GM12878 (cell line): Measurements from ENCODE around the gene ZNF99. TPM values are rescaled to one million over a fixed set of nuclear protein-coding genes. Genes with fewer than 3 reads are reported as not detected.

Experiments
- ATAC-seq: fragments of 200-7000 bp; cut with Tn5 transposase; 3 replicates; pipeline ENCODE4 v1.9.1; 2020; ENCODE audit warnings: mild to moderate bottlenecking, moderate library complexity
- BruUV-seq: library from RNA; stranded (reverse); fragments of 400-500 nt; replicated peaks from 2 replicates; lab custom pipeline; 2021; lab: Mats Ljungman, UMichigan
- CTCF ChIA-PET: fragments of 300-600 bp; sonication (Branson Sonifier 250); formaldehyde crosslinking; extraction: SDS; loops from one replicate; lab custom pipeline; 2021; ENCODE audit warnings: inconsistent platforms; lab: Yijun Ruan, JAX
- POLR2A ChIA-PET: fragments of 350-600 bp; formaldehyde crosslinking; extraction: SDS; loops from one replicate; lab custom pipeline; 2021; ENCODE audit warnings: inconsistent platforms; lab: Charles Lee
- RAD21 ChIA-PET: fragments of 300-600 bp; sonication (Branson Sonifier 250); formaldehyde crosslinking; loops from one replicate; lab custom pipeline; 2023; ENCODE audit warnings: antibody characterized with exemption; ENCODE audit not compliant: unreplicated experiment; lab: Charles Lee
- SMC1A ChIA-PET: fragments of 300-600 bp; sonication (Branson Sonifier 250); formaldehyde crosslinking; loops from one replicate; lab custom pipeline; 2023; ENCODE audit not compliant: unreplicated experiment, uncharacterized antibody; lab: Charles Lee
- DNase-seq: peaks from one replicate; pipeline ENCODE4 v3.0.0-alpha.2; 2011; ENCODE audit warnings: low read depth, low spot score
- FAIRE-seq: peaks from 3 replicates; lab custom pipeline; 2011; peaks lifted over from hg19 to GRCh38; lab: Jason Lieb, UNC
- H2AFZ ChIP-seq: 2 replicates; pipeline ENCODE4 v1.6.0; 2011; ENCODE audit warnings: low read depth, low read length, control low read depth; ENCODE audit not compliant: control insufficient read depth
- H3K27ac ChIP-seq: 2 replicates; pipeline ENCODE4 v1.5.1; 2011; ENCODE audit warnings: control low read depth; ENCODE audit not compliant: control insufficient read depth, insufficient read depth
- H3K27me3 ChIP-seq, 2 experiments: replicated peaks in 1 of 2; 2 replicates each; pipeline versions ENCODE4 v1.6.0 to v1.6.1; 2011; ENCODE audit warnings: low read length in 1 of 2; ENCODE audit not compliant: control insufficient read depth in 2 of 2, insufficient read depth in 2 of 2
- H3K36me3 ChIP-seq, 2 experiments: 2 replicates each; pipeline ENCODE4 v1.5.1; 2011; ENCODE audit warnings: low read length in 1 of 2; ENCODE audit not compliant: control insufficient read depth in 2 of 2, insufficient read depth in 2 of 2
- H3K4me1 ChIP-seq: 2 replicates; pipeline ENCODE4 v1.6.1; 2011; ENCODE audit warnings: mild to moderate bottlenecking, low read length, moderate library complexity, mixed read lengths; ENCODE audit not compliant: control insufficient read depth, insufficient read depth
- H3K4me2 ChIP-seq: 2 replicates; pipeline ENCODE4 v1.6.0; 2011; ENCODE audit warnings: control low read depth; ENCODE audit not compliant: control insufficient read depth, insufficient read depth
- H3K4me3 ChIP-seq: fragments of 200-600 bp; sonication (generic); 2 replicates; pipeline ENCODE4 v1.5.1; 2016
- H3K79me2 ChIP-seq: 2 replicates; pipeline ENCODE4 v1.6.0; 2011; ENCODE audit warnings: low read length; ENCODE audit not compliant: control insufficient read depth, insufficient read depth
- H3K9ac ChIP-seq: 2 replicates; pipeline ENCODE4 v1.8.0; 2011; ENCODE audit warnings: low read length, control low read depth, mixed read lengths; ENCODE audit not compliant: control insufficient read depth, insufficient read depth
- H3K9me3 ChIP-seq: replicated peaks from 3 replicates; pipeline ENCODE4 v1.5.1; 2011; ENCODE audit warnings: mild to moderate bottlenecking, low read length; ENCODE audit not compliant: control insufficient read depth, insufficient read depth
- H4K20me1 ChIP-seq: 2 replicates; pipeline ENCODE4 v1.6.0; 2011; ENCODE audit not compliant: control insufficient read depth, insufficient read depth
- BACH1 ChIP-seq: fragments of 450-650 bp; IDR thresholded peaks from 2 replicates; pipeline ENCODE4 v1.6.1; 2017; ENCODE audit warnings: mild to moderate bottlenecking, borderline replicate concordance
- CEBPZ ChIP-seq: fragments of 150-350 bp; IDR thresholded peaks from 2 replicates; pipeline ENCODE4 v1.6.1; 2016; ENCODE audit warnings: low read depth, low read length
- E2F4 ChIP-seq: IDR thresholded peaks from 2 replicates; pipeline ENCODE4 v1.6.1; 2012; ENCODE audit warnings: low read depth, low read length, improper control_type of control experiment
- ESRRA ChIP-seq: IDR thresholded peaks from 2 replicates; pipeline ENCODE4 v1.6.1; 2012; ENCODE audit warnings: mild to moderate bottlenecking, low read length, improper control_type of control experiment
- FOS ChIP-seq: IDR thresholded peaks from 3 replicates; pipeline ENCODE4 v1.6.1; 2011; ENCODE audit warnings: borderline replicate concordance; ENCODE audit not compliant: insufficient read length; ENCODE audit errors: extremely low read depth
- JUND ChIP-seq: IDR thresholded peaks from 2 replicates; pipeline ENCODE4 v1.6.1; 2012; ENCODE audit warnings: low read depth, mild to moderate bottlenecking, low read length, improper control_type of control experiment, moderate library complexity
- NFYB ChIP-seq: IDR thresholded peaks from 2 replicates; pipeline ENCODE4 v1.6.1; 2011; ENCODE audit warnings: low read depth, mild to moderate bottlenecking, low read length, improper control_type of control experiment, moderate library complexity; ENCODE audit not compliant: insufficient read depth
- NKRF ChIP-seq: fragments of 450-650 bp; conservative IDR thresholded peaks from 2 replicates; pipeline ENCODE4 v1.6.1; 2017; ENCODE audit warnings: mild to moderate bottlenecking, moderate library complexity
- POLR2AphosphoS2 ChIP-seq: IDR thresholded peaks from 2 replicates; pipeline ENCODE4 v1.6.1; 2011; ENCODE audit warnings: low read depth, mild to moderate bottlenecking, low read length, improper control_type of control experiment, moderate library complexity
- SREBF2 ChIP-seq: IDR thresholded peaks from 2 replicates; pipeline ENCODE4 v1.6.1; 2012; ENCODE audit warnings: mild to moderate bottlenecking, low read length
- TCF7 ChIP-seq: IDR thresholded peaks from 2 replicates; pipeline ENCODE4 v1.6.1; 2014; ENCODE audit warnings: antibody characterized with exemption, borderline replicate concordance
- WGBS: methylation state at CpG from one replicate; pipeline ENCODE4 v1.1.6; 2016; ENCODE audit warnings: low lambda C conversion rate; ENCODE audit not compliant: insufficient replicate concordance, insufficient coverage; ENCODE audit errors: missing lambda C conversion rate; 5-methylcytosine and 5-hydroxymethylcytosine counted together
- in situ Hi-C: fragments of 300-500 bp; cut with MboI; formaldehyde crosslinking; loops from 9 replicates; pipeline ENCODE4 v1.14.3; 2018; ENCODE audit warnings: mixed read lengths
- intact Hi-C: fragments of 100-400 bp; cut with micrococcal nuclease; formaldehyde crosslinking; loops from one replicate; pipeline ENCODE4 v1.14.2; 2022; ENCODE audit not compliant: unreplicated experiment
- polyA plus RNA-seq, 11 experiments: library from polyadenylated mRNA; depleted of rRNA in 4 of 11; unstranded in 6 of 11; stranded (reverse) in 5 of 11; fragments of >200 nt; fragmentation: Nextera tagmentation in 4 of 11; fragmentation: Illumina TruSeq in 1 of 11; extraction: Ambion mirVana in 4 of 11; extraction: Trizol in 1 of 11; gene quantifications; 1 replicate in 1 of 11; 2 replicates in 10 of 11; pipeline versions ENCODE4 v1.2.1 to v1.2.3, GENCODE V29; 2011 to 2016; ENCODE audit warnings: inconsistent platforms in 2 of 11, missing spikeins in 2 of 11, low read depth in 1 of 11
- total RNA-seq, 4 experiments: library from RNA; depleted of rRNA in 3 of 4; stranded (reverse); fragments of >200 nt in 3 of 4; fragmentation: Illumina TruSeq in 1 of 4; extraction: Trizol in 1 of 4; gene quantifications; 2 replicates each; pipeline versions ENCODE4 v1.2.1 to v1.2.3, GENCODE V29; 2013 to 2021

The ZNF99 gene
- total and polyA plus RNA-seq, 10 of the 15 experiments (the other 5 are each of a cell fraction or from before 2014, with no cell fraction given): not detected

GRCh38 chr19:22735911-22736645, 47.9 kb downstream of the ZNF99 start:
- Histone ChIP-seq H4K20me1 (no peaks in the 10 kb centered on the region), H3K27ac (no peak overlapping the region), H3K79me2 (no peaks in the 10 kb centered on the region), H3K4me1 (no peaks in the 10 kb centered on the region), H2AFZ (no peak overlapping the region), H3K36me3 (no peaks in the 10 kb centered on the region), H3K4me3 (no peak overlapping the region), H3K9me3 (no peaks in the 10 kb centered on the region; the same call in 2 of the 3 replicates), H3K9ac (no peak overlapping the region), H3K27me3 (no peaks in the 10 kb centered on the region), H3K4me2 (no peak overlapping the region)
- in situ Hi-C loops: no loop called here
- TF ChIP-seq SREBF2 (no peak), NFYB (no peak), JUND (no peak), CEBPZ (no peak), BACH1 (no peak), NKRF (no peak), POLR2AphosphoS2 (no peak), FOS (no peak), E2F4 (no peak), TCF7 (no peak), ESRRA (no peak)
- WGBS: 16% methylated on average over 4 of the region's 4 CpGs
- RAD21 ChIA-PET: no interaction called here
- ATAC-seq (no peak), FAIRE-seq (no peak), DNase-seq (no peak)
- no TSS peak for BruUV-seq
- intact Hi-C loops: no loop called here
- SMC1A ChIA-PET: no interaction called here
- CTCF ChIA-PET: no interaction called here
- POLR2A ChIA-PET: no interaction called here
